ENCODE measurements around the gene SUCLG1. TPM values are rescaled to one million over a fixed set of nuclear protein-coding genes. Genes with fewer than 3 reads are reported as not detected.
A peak's percentile ranks its signal among the peaks of the same experiment; 100 is the strongest.

Gene SUCLG1
- polyA plus RNA-seq, 1 donor (not counting 4 experiments of a cell fraction or from before 2014, with no cell fraction given), result 83.6 TPM

- Histone ChIP-seq H3K9me3 (ENCODE audit: control insufficient read depth, low read depth, low read length) (no peaks in the 10 kb centered on the region), H3K9me1 (ENCODE audit: control insufficient read depth, extremely low read depth, insufficient read depth, low read length) (no peaks in the 10 kb centered on the region), H3K4me1 (ENCODE audit: control insufficient read depth, extremely low read depth, insufficient read depth, low read length) (no peaks in the 10 kb centered on the region), H3K79me2 (ENCODE audit: control insufficient read depth, insufficient read depth, low read length) (no peaks in the 10 kb centered on the region), H2AFZ (ENCODE audit: control insufficient read depth, low read length) (no peak overlapping the region), H3K4me3 (ENCODE audit: control insufficient read depth in 2 of 3, extremely low read depth in 1 of 3, insufficient read depth in 2 of 3, low read depth in 1 of 3, low read length in 3 of 3) (no peak overlapping the region), H3K9ac (ENCODE audit: control insufficient read depth, extremely low read depth, insufficient read depth, low read length) (no peak overlapping the region), H4K20me1 (ENCODE audit: control insufficient read depth, extremely low read depth, insufficient read depth, low read length) (no peaks in the 10 kb centered on the region), H3K36me3 (ENCODE audit: control insufficient read depth in 2 of 2, extremely low read depth in 1 of 2, insufficient read depth in 2 of 2, low read length in 2 of 2) (peaks cover 5 to 9% of the 10 kb centered on the region in 2 experiments), H3K27ac (ENCODE audit: control insufficient read depth, insufficient read depth, low read length) (no peak overlapping the region), H3K27me3 (ENCODE audit: control insufficient read depth, extremely low read depth, insufficient read depth, low read length) (no peaks in the 10 kb centered on the region), H3K4me2 (ENCODE audit: control insufficient read depth, extremely low read depth, insufficient read depth, low read depth, low read length) (no peak overlapping the region)
- FAIRE-seq (peak; percentile 52), DNase-seq (ENCODE audit: low read depth, low spot score) (no peak)
- TF ChIP-seq EZH2 (IDR thresholded peaks at IDR 0.05; ENCODE audit: low read length) (no peak), CTCF (optimal IDR thresholded peaks at IDR 0.05 in 1 of 3, IDR thresholded peaks at IDR 0.05 in 1 of 3, conservative IDR thresholded peaks at IDR 0.05 in 1 of 3; ENCODE audit: extremely low read depth in 1 of 3, insufficient read depth in 2 of 3, low read length in 3 of 3) (no peak)
- dilution Hi-C loops (cut with MboI; ENCODE audit: extremely low pct_ligation_motif_present, low sequenced_read_pairs), result no loop called here
Measured at GRCh38 chr2:84427235-84428138, 31.6 kb downstream of the SUCLG1 start.

- no peak for TF ChIP-seq EZH2 (IDR thresholded peaks at IDR 0.05; ENCODE audit: low read length)
- DNase-seq (ENCODE audit: low read depth, low spot score) (no peak), FAIRE-seq (no peak)
- Histone ChIP-seq H3K9me3 (ENCODE audit: control insufficient read depth, low read depth, low read length) (no peaks in the 10 kb centered on the region), H3K4me1 (ENCODE audit: control insufficient read depth, extremely low read depth, insufficient read depth, low read length) (no peaks in the 10 kb centered on the region), H3K27me3 (ENCODE audit: control insufficient read depth, extremely low read depth, insufficient read depth, low read length) (no peaks in the 10 kb centered on the region), H3K4me2 (ENCODE audit: control insufficient read depth, extremely low read depth, insufficient read depth, low read depth, low read length) (no peak overlapping the region), H4K20me1 (ENCODE audit: control insufficient read depth, extremely low read depth, insufficient read depth, low read length) (no peaks in the 10 kb centered on the region), H3K9me1 (ENCODE audit: control insufficient read depth, extremely low read depth, insufficient read depth, low read length) (no peaks in the 10 kb centered on the region), H3K4me3 (ENCODE audit: control insufficient read depth in 2 of 3, extremely low read depth in 1 of 3, insufficient read depth in 2 of 3, low read depth in 1 of 3, low read length in 3 of 3) (no peak overlapping the region), H3K9ac (ENCODE audit: control insufficient read depth, extremely low read depth, insufficient read depth, low read length) (no peak overlapping the region), H3K36me3 (ENCODE audit: control insufficient read depth in 2 of 2, extremely low read depth in 1 of 2, insufficient read depth in 2 of 2, low read length in 2 of 2) (peaks cover 5 to 7% of the 10 kb centered on the region in 2 experiments), H3K79me2 (ENCODE audit: control insufficient read depth, insufficient read depth, low read length) (no peaks in the 10 kb centered on the region), H2AFZ (ENCODE audit: control insufficient read depth, low read length) (no peak overlapping the region), H3K27ac (ENCODE audit: control insufficient read depth, insufficient read depth, low read length) (no peak overlapping the region)
- dilution Hi-C loops (cut with MboI; ENCODE audit: extremely low pct_ligation_motif_present, low sequenced_read_pairs), result no loop called here
Measured at GRCh38 chr2:84425310-84425709, 33.8 kb downstream of the SUCLG1 start.
